ENCODE measurements around the gene CTLA4.

- TF ChIP-seq CTCF (IDR thresholded peaks at IDR 0.05) (no peak), POLR2A (IDR thresholded peaks at IDR 0.05) (no peak)
Observed at GRCh38 chr2:203880557-203881125, 13.1 kb downstream of the CTLA4 start.
